SU-DHL-6 (cell line): Measurements from ENCODE around the gene PLD5.

ENCODE experiments used
- H2AFZ ChIP-seq: fragments of 200-600 bp; sonication (generic); 2 replicates; pipeline ENCODE4 v1.6.1; 2014; ENCODE audit warnings: low read depth, mild to moderate bottlenecking, moderate library complexity, mixed read lengths, antibody characterized with exemption, low read length; ENCODE audit not compliant: severe bottlenecking
- H3F3A ChIP-seq: fragments of 200-600 bp; shearing (Covaris generic); 2 replicates; pipeline ENCODE4 v1.6.0; 2016; ENCODE audit warnings: antibody characterized with exemption, mild to moderate bottlenecking; ENCODE audit not compliant: insufficient read depth
- H3K27ac ChIP-seq: fragments of 200-600 bp; sonication (generic); 2 replicates; pipeline ENCODE4 v1.5.1; 2016; ENCODE audit warnings: low read depth, mild to moderate bottlenecking, low read length, moderate library complexity, mixed read lengths
- H3K27me3 ChIP-seq: fragments of 200-600 bp; sonication (generic), shearing (Covaris generic); 2 replicates; pipeline ENCODE4 v1.6.0; 2014; ENCODE audit warnings: mild to moderate bottlenecking, low read length
- H3K36me3 ChIP-seq: fragments of 200-600 bp; sonication (generic); 2 replicates; pipeline ENCODE4 v1.6.1; 2014; ENCODE audit warnings: mild to moderate bottlenecking, low read length, mixed read lengths
- H3K4me2 ChIP-seq: fragments of 300-600, 200-600 bp; shearing (Covaris generic), sonication (generic); 2 replicates; pipeline ENCODE4 v1.6.0; 2014; ENCODE audit warnings: low read length, low read depth, mild to moderate bottlenecking; ENCODE audit not compliant: poor library complexity, severe bottlenecking
- H3K4me3 ChIP-seq: fragments of 200-600 bp; sonication (generic); 2 replicates; pipeline ENCODE4 v1.5.1; 2014; ENCODE audit warnings: antibody characterized with exemption, low read length, mild to moderate bottlenecking, mixed read lengths; ENCODE audit not compliant: insufficient read depth, poor library complexity, severe bottlenecking
- H3K79me2 ChIP-seq: fragments of 200-600 bp; sonication (generic); 2 replicates; pipeline ENCODE4 v1.6.1; 2014; ENCODE audit warnings: mild to moderate bottlenecking, low read length, moderate library complexity; ENCODE audit not compliant: insufficient read depth
- H3K9ac ChIP-seq: fragments of 200-600 bp; sonication (generic); 2 replicates; pipeline ENCODE4 v1.7.0; 2014; ENCODE audit warnings: mild to moderate bottlenecking, low read length
- H3K9me2 ChIP-seq: fragments of 200-600 bp; sonication (generic); replicated peaks from 2 replicates; pipeline ENCODE4 v1.6.1; 2014; ENCODE audit warnings: low read length; ENCODE audit not compliant: insufficient read depth
- H3K9me3 ChIP-seq: fragments of 200-600 bp; sonication (generic); 2 replicates; pipeline ENCODE4 v1.6.1; 2014; ENCODE audit warnings: low read length, mixed read lengths; ENCODE audit not compliant: insufficient read depth
- H4K20me1 ChIP-seq: fragments of 200-600 bp; sonication (generic); 2 replicates; pipeline ENCODE4 v1.6.1; 2014; ENCODE audit warnings: low read depth, mild to moderate bottlenecking, antibody characterized with exemption, low read length, moderate library complexity, mixed read lengths
- CTCF ChIP-seq: fragments of 200-600 bp; sonication (generic); IDR thresholded peaks from one replicate; pipeline ENCODE4 v1.5.1; 2017; ENCODE audit warnings: antibody characterized with exemption, mild to moderate bottlenecking, low read length, moderate library complexity; ENCODE audit not compliant: insufficient read depth, poor library complexity, severe bottlenecking
- EZH2phosphoT487 ChIP-seq: fragments of 200-600 bp; sonication (generic), shearing (Covaris generic); conservative IDR thresholded peaks from 2 replicates; pipeline ENCODE4 v1.6.1; 2018; ENCODE audit warnings: mild to moderate bottlenecking, antibody characterized with exemption, low read length, moderate library complexity, mixed read lengths

Gene PLD5

GRCh38 chr1:242196914-242197313 is 327.6 kb downstream of the PLD5 start:
- H3K27ac ChIP-seq: no peak overlapping the region
- H3K9me2 ChIP-seq: no peaks in the 10 kb centered on the region
- no peak overlapping the region for H3K9ac ChIP-seq
- no peaks in the 10 kb centered on the region for H4K20me1 ChIP-seq
- TF ChIP-seq EZH2phosphoT487: no peak
- TF ChIP-seq CTCF: no peak
- no peaks in the 10 kb centered on the region for H3F3A ChIP-seq
- H3K36me3 ChIP-seq: no peaks in the 10 kb centered on the region
- H3K27me3 ChIP-seq: no peaks in the 10 kb centered on the region
- H3K9me3 ChIP-seq: no peaks in the 10 kb centered on the region
- no peak overlapping the region for H3K4me2 ChIP-seq
- H3K4me3 ChIP-seq: no peak overlapping the region
- H3K79me2 ChIP-seq: no peaks in the 10 kb centered on the region
- H2AFZ ChIP-seq: no peak overlapping the region

- Histone ChIP-seq H4K20me1 (no peaks in the 10 kb centered on the region), H3K9ac (no peak overlapping the region), H3K79me2 (no peaks in the 10 kb centered on the region), H3K9me2 (no peaks in the 10 kb centered on the region), H3F3A (no peaks in the 10 kb centered on the region), H3K9me3 (no peaks in the 10 kb centered on the region), H3K4me2 (no peak overlapping the region), H3K36me3 (no peaks in the 10 kb centered on the region), H2AFZ (no peak overlapping the region), H3K27me3 (no peaks in the 10 kb centered on the region), H3K27ac (no peak overlapping the region), H3K4me3 (no peak overlapping the region)
- TF ChIP-seq EZH2phosphoT487: no peak
- TF ChIP-seq CTCF: no peak
Measured at GRCh38 chr1:242196101-242196500, 328.4 kb downstream of the PLD5 start.

GRCh38 chr1:242189591-242189990 is 334.9 kb downstream of the PLD5 start:
- Histone ChIP-seq H3K27ac (no peak overlapping the region), H3K9me3 (no peaks in the 10 kb centered on the region), H3K27me3 (no peaks in the 10 kb centered on the region), H2AFZ (no peak overlapping the region), H3K9me2 (no peaks in the 10 kb centered on the region), H3K4me3 (no peak overlapping the region), H3F3A (no peaks in the 10 kb centered on the region), H3K9ac (no peak overlapping the region), H3K79me2 (no peaks in the 10 kb centered on the region), H3K36me3 (no peaks in the 10 kb centered on the region), H4K20me1 (no peaks in the 10 kb centered on the region), H3K4me2 (no peak overlapping the region)
- no peak for TF ChIP-seq EZH2phosphoT487

GRCh38 chr1:242187816-242188215 is 336.7 kb downstream of the PLD5 start:
- Histone ChIP-seq H3K9me3 (no peaks in the 10 kb centered on the region), H4K20me1 (no peaks in the 10 kb centered on the region), H3K79me2 (no peaks in the 10 kb centered on the region), H3K4me3 (no peak overlapping the region), H3K9me2 (no peaks in the 10 kb centered on the region), H3K27ac (no peak overlapping the region), H3K36me3 (no peaks in the 10 kb centered on the region), H3F3A (no peaks in the 10 kb centered on the region), H3K4me2 (no peak overlapping the region), H2AFZ (no peak overlapping the region), H3K9ac (no peak overlapping the region), H3K27me3 (no peaks in the 10 kb centered on the region)
- TF ChIP-seq EZH2phosphoT487 (no peak), CTCF (no peak)
